ENCODE data around the gene PXMP4.

Gene PXMP4

DNA sequence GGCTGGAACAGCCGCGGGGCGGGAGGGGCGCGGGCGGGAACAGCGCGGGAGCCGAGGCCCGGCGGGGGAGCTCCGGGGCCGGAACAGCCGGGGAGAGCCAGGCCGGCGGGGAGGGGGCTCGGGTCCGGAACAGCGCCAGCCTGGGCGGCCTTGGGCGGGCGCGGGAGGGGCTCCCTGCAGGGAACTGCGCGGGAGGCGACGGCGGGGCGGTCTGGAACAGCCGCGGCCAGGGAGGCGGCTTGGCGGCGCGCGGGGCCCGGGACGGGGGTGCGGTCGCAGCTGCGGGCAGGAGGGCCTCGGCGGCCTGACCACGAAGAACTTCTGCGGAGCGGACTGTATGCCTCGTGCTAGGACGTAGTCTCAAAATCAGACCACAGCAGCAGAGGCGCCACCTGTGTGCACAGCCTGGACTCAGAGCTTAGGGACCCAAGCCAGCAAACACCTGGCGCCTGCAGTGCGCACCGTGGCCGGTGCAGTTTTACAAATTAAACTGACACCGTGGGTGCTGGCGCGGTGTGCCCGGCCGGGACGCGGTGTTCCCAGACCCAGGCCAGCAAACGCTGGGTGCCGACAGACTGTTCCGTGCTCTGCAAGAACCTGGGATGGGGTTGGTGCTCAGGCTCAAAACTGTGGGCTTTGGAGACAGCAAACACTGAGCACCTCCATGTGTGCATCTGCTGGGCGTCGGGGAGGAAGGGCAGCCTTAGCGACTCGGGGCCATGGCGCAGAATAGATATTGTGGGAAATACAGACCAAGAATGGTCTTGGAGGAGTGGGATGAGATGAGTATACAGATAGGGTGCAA lies 12.3 kb upstream of the PXMP4 start:
- ATAC-seq: peak; percentile 64
- TF ChIP-seq, protein P1, sequence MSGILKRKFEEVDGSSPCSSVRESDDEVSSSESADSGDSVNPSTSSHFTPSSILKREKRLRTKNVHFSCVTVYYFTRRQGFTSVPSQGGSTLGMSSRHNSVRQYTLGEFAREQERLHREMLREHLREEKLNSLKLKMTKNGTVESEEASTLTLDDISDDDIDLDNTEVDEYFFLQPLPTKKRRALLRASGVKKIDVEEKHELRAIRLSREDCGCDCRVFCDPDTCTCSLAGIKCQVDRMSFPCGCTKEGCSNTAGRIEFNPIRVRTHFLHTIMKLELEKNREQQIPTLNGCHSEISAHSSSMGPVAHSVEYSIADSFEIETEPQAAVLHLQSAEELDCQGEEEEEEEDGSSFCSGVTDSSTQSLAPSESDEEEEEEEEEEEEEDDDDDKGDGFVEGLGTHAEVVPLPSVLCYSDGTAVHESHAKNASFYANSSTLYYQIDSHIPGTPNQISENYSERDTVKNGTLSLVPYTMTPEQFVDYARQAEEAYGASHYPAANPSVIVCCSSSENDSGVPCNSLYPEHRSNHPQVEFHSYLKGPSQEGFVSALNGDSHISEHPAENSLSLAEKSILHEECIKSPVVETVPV (CRISPR knock-in tag; IDR thresholded peaks at IDR 0.05): 0 out of 2 replicates have a peak, but pooled peaks have one; percentile 13
- no peak for TF ChIP-seq ZC3H10 (CRISPR knock-in tag; IDR thresholded peaks at IDR 0.05)
- TF ChIP-seq ZNF70 (CRISPR knock-in tag; IDR thresholded peaks at IDR 0.05): no peak
- TF ChIP-seq, protein P2, sequence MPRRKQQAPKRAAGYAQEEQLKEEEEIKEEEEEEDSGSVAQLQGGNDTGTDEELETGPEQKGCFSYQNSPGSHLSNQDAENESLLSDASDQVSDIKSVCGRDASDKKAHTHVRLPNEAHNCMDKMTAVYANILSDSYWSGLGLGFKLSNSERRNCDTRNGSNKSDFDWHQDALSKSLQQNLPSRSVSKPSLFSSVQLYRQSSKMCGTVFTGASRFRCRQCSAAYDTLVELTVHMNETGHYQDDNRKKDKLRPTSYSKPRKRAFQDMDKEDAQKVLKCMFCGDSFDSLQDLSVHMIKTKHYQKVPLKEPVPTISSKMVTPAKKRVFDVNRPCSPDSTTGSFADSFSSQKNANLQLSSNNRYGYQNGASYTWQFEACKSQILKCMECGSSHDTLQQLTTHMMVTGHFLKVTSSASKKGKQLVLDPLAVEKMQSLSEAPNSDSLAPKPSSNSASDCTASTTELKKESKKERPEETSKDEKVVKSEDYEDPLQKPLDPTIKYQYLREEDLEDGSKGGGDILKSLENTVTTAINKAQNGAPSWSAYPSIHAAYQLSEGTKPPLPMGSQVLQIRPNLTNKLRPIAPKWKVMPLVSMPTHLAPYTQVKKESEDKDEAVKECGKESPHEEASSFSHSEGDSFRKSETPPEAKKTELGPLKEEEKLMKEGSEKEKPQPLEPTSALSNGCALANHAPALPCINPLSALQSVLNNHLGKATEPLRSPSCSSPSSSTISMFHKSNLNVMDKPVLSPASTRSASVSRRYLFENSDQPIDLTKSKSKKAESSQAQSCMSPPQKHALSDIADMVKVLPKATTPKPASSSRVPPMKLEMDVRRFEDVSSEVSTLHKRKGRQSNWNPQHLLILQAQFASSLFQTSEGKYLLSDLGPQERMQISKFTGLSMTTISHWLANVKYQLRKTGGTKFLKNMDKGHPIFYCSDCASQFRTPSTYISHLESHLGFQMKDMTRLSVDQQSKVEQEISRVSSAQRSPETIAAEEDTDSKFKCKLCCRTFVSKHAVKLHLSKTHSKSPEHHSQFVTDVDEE (CRISPR knock-in tag; IDR thresholded peaks at IDR 0.05): peak; percentile 62
- no peak for TF ChIP-seq ZNF565 (CRISPR knock-in tag; conservative IDR thresholded peaks at IDR 0.05; ENCODE audit: low read depth)
- no peak for TF ChIP-seq ESRRG (CRISPR knock-in tag; IDR thresholded peaks at IDR 0.05)
- no peak for TF ChIP-seq GLIS3 (CRISPR knock-in tag; IDR thresholded peaks at IDR 0.05)
- TF ChIP-seq TOX (CRISPR knock-in tag; IDR thresholded peaks at IDR 0.05; ENCODE audit: borderline replicate concordance): no peak
- no peak for TF ChIP-seq ZFP3 (CRISPR knock-in tag; IDR thresholded peaks at IDR 0.05)
- no peak for TF ChIP-seq SNAI2 (CRISPR knock-in tag; IDR thresholded peaks at IDR 0.05)
- TF ChIP-seq BACH2 (CRISPR knock-in tag; IDR thresholded peaks at IDR 0.05; ENCODE audit: borderline replicate concordance): no peak
- TF ChIP-seq ISL1 (CRISPR knock-in tag; IDR thresholded peaks at IDR 0.05): no peak

DNA sequence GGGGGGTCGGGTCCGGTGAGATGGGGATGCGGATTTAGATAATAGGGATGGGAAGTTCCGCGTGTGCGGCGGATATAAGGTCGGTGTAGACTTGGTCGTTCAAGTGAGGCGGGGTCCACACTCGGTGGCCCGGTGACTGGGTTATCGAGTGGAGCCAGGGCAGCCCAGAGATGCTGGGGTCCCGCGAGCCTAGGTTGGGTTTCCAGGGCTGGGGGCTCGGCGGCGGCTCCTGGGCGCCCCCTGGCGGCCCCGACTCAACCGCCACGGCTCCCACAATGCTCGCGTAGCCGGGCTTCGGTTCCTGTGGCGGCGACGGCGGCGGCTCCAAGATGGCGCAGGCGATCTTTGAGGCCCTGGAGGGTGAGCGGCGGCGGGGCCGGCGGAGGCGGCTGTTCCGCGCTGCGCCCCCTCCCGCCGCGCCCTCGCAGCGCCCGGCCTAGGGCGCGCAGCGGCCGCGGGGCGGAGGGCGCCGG lies 11.6 kb upstream of the PXMP4 start, which contains the start of gene ZNF341:
Gene ZNF341, plus strand, starts transcription at position 304 of the 473 bp plus-strand sequence. Its CDS starts 26 bp downstream, at position 330.
- ATAC-seq: peak; percentile 91
- TF ChIP-seq, protein P3, sequence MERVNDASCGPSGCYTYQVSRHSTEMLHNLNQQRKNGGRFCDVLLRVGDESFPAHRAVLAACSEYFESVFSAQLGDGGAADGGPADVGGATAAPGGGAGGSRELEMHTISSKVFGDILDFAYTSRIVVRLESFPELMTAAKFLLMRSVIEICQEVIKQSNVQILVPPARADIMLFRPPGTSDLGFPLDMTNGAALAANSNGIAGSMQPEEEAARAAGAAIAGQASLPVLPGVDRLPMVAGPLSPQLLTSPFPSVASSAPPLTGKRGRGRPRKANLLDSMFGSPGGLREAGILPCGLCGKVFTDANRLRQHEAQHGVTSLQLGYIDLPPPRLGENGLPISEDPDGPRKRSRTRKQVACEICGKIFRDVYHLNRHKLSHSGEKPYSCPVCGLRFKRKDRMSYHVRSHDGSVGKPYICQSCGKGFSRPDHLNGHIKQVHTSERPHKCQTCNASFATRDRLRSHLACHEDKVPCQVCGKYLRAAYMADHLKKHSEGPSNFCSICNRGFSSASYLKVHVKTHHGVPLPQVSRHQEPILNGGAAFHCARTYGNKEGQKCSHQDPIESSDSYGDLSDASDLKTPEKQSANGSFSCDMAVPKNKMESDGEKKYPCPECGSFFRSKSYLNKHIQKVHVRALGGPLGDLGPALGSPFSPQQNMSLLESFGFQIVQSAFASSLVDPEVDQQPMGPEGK (CRISPR knock-in tag; IDR thresholded peaks at IDR 0.05; ENCODE audit: borderline replicate concordance): no peak
- TF ChIP-seq ZC3H10 (CRISPR knock-in tag; IDR thresholded peaks at IDR 0.05): no peak
- no peak for TF ChIP-seq ZNF70 (CRISPR knock-in tag; IDR thresholded peaks at IDR 0.05)
- no peak for TF ChIP-seq TOX (CRISPR knock-in tag; IDR thresholded peaks at IDR 0.05; ENCODE audit: borderline replicate concordance)
- TF ChIP-seq BACH2 (CRISPR knock-in tag; IDR thresholded peaks at IDR 0.05; ENCODE audit: borderline replicate concordance): no peak
- no peak for TF ChIP-seq ARNTL (CRISPR knock-in tag; IDR thresholded peaks at IDR 0.05; ENCODE audit: borderline replicate concordance, low read depth)
- TF ChIP-seq, protein P4, sequence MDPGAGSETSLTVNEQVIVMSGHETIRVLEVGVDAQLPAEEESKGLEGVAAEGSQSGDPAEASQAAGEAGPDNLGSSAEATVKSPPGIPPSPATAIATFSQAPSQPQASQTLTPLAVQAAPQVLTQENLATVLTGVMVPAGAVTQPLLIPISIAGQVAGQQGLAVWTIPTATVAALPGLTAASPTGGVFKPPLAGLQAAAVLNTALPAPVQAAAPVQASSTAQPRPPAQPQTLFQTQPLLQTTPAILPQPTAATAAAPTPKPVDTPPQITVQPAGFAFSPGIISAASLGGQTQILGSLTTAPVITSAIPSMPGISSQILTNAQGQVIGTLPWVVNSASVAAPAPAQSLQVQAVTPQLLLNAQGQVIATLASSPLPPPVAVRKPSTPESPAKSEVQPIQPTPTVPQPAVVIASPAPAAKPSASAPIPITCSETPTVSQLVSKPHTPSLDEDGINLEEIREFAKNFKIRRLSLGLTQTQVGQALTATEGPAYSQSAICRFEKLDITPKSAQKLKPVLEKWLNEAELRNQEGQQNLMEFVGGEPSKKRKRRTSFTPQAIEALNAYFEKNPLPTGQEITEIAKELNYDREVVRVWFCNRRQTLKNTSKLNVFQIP (CRISPR knock-in tag; IDR thresholded peaks at IDR 0.05; ENCODE audit: borderline replicate concordance, low read depth): no peak
- no peak for TF ChIP-seq ZNF565 (CRISPR knock-in tag; conservative IDR thresholded peaks at IDR 0.05; ENCODE audit: low read depth)
- no peak for TF ChIP-seq GLIS3 (CRISPR knock-in tag; IDR thresholded peaks at IDR 0.05)
- no peak for TF ChIP-seq ZFP3 (CRISPR knock-in tag; IDR thresholded peaks at IDR 0.05)
- TF ChIP-seq, protein P1 (CRISPR knock-in tag; IDR thresholded peaks at IDR 0.05): no peak

DNA sequence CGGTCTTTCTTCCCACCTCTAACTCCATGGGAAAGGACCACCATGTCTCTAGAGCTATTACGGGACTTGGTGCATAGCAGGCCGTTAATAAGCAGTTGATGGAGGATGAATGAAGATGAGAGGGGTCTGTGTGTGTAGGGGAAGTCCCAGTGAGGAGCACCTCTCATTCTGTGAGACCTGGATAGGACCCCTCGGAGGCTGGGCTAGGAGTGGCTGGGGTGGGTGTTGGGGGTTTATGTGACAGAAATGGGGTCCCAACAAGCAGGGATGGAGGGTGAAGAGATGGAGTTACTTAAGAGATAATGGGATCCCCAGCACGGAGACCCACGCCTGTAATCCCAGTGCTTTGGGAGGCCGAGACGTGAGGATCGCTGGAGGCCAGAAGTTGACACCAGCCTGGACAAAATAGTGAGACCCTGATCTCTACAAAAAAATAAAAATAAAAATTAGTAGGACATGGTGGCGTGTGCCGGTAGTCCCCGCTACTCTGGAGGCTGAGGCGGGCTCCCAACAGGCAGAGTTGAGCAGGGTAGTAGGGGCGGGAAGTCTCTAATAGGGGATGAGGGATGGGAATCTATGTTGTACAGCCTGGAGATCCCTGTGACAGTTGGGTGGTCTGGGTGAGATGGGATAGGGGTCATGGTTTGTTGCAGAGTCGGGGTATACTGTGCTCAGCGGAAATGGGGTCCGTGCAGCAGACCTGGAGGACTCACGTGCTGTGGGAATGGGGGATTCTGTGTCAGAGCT lies 11.0 kb upstream of the PXMP4 start:
- no peak for TF ChIP-seq BACH2 (CRISPR knock-in tag; IDR thresholded peaks at IDR 0.05; ENCODE audit: borderline replicate concordance)
- TF ChIP-seq ISL1 (CRISPR knock-in tag; IDR thresholded peaks at IDR 0.05): no peak
- TF ChIP-seq RARB (CRISPR knock-in tag; IDR thresholded peaks at IDR 0.05): no peak
- no peak for TF ChIP-seq GLIS3 (CRISPR knock-in tag; IDR thresholded peaks at IDR 0.05)
- TF ChIP-seq TCF4 (CRISPR knock-in tag; IDR thresholded peaks at IDR 0.05; ENCODE audit: borderline replicate concordance): no peak
- TF ChIP-seq ZNF70 (CRISPR knock-in tag; IDR thresholded peaks at IDR 0.05): no peak
- TF ChIP-seq, protein P1 (CRISPR knock-in tag; IDR thresholded peaks at IDR 0.05): no peak
- no peak for TF ChIP-seq SNAI2 (CRISPR knock-in tag; IDR thresholded peaks at IDR 0.05)
- ATAC-seq: no peak
